Keratinocyte (primary cell): ENCODE results near the gene ADCY10. TPM values are rescaled to one million over a fixed set of nuclear protein-coding genes. Genes with fewer than 3 reads are reported as not detected.
A peak's percentile ranks its signal among the peaks of the same experiment; 100 is the strongest.
"Not testable (repeated sequence)": the region's sequence is repeated elsewhere in the genome, so short reads cannot be mapped to it uniquely, and the experiment has no call there.

Experiments
- DNase-seq: peaks from one replicate; pipeline ENCODE4 v3.0.0-alpha.2; 2011; ENCODE audit warnings: low read depth, missing footprints, low spot score
- FAIRE-seq: peaks from 2 replicates; lab custom pipeline; 2011; peaks lifted over from hg19 to GRCh38; lab: Jason Lieb, UNC
- H2AFZ ChIP-seq: 2 replicates; pipeline ENCODE4 v1.6.0; 2012; ENCODE audit warnings: low read length, control low read depth, inconsistent platforms; ENCODE audit not compliant: control insufficient read depth
- H3K27ac ChIP-seq: 2 replicates; pipeline ENCODE4 v1.5.1; 2011; ENCODE audit warnings: low read length; ENCODE audit not compliant: control insufficient read depth, insufficient read depth
- H3K27me3 ChIP-seq: 3 replicates; pipeline ENCODE4 v1.6.0; 2011; ENCODE audit warnings: low read length; ENCODE audit not compliant: control insufficient read depth, insufficient read depth; ENCODE audit errors: extremely low read depth
- H3K36me3 ChIP-seq, 2 experiments: 2 replicates in 1 of 2; 3 replicates in 1 of 2; pipeline ENCODE4 v1.5.1; 2011; ENCODE audit warnings: low read length in 2 of 2, mild to moderate bottlenecking in 1 of 2; ENCODE audit not compliant: control insufficient read depth in 2 of 2, insufficient read depth in 2 of 2; ENCODE audit errors: extremely low read depth in 1 of 2
- H3K4me1 ChIP-seq: 3 replicates; pipeline ENCODE4 v1.5.1; 2011; ENCODE audit warnings: low read length; ENCODE audit not compliant: control insufficient read depth, insufficient read depth; ENCODE audit errors: extremely low read depth
- H3K4me2 ChIP-seq: 3 replicates; pipeline ENCODE4 v1.6.0; 2011; ENCODE audit warnings: low read depth, low read length; ENCODE audit not compliant: control insufficient read depth, insufficient read depth; ENCODE audit errors: extremely low read depth
- H3K4me3 ChIP-seq, 3 experiments: fragments of 200-600 bp in 1 of 3; sonication (generic) in 1 of 3; 2 replicates in 2 of 3; 3 replicates in 1 of 3; pipeline ENCODE4 v1.5.1; 2011 to 2016; ENCODE audit warnings: low read length in 3 of 3, mild to moderate bottlenecking in 3 of 3, control low read depth in 2 of 3, inconsistent platforms in 1 of 3, low read depth in 1 of 3, mixed read lengths in 1 of 3, mixed run types in 1 of 3, moderate library complexity in 1 of 3; ENCODE audit not compliant: control insufficient read depth in 2 of 3, insufficient read depth in 2 of 3; ENCODE audit errors: extremely low read depth in 1 of 3
- H3K79me2 ChIP-seq: 2 replicates; pipeline ENCODE4 v1.6.0; 2012; ENCODE audit warnings: low read length; ENCODE audit not compliant: control insufficient read depth, insufficient read depth
- H3K9ac ChIP-seq: 3 replicates; pipeline ENCODE4 v1.6.0; 2011; ENCODE audit warnings: low read length; ENCODE audit not compliant: control insufficient read depth, insufficient read depth; ENCODE audit errors: extremely low read depth
- H3K9me1 ChIP-seq: 3 replicates; pipeline ENCODE4 v1.6.0; 2011; ENCODE audit warnings: low read length; ENCODE audit not compliant: control insufficient read depth, insufficient read depth; ENCODE audit errors: extremely low read depth
- H3K9me3 ChIP-seq: 2 replicates; pipeline ENCODE4 v1.5.1; 2012; ENCODE audit warnings: low read depth, low read length; ENCODE audit not compliant: control insufficient read depth
- H4K20me1 ChIP-seq: 3 replicates; pipeline ENCODE4 v1.6.0; 2011; ENCODE audit warnings: low read length; ENCODE audit not compliant: control insufficient read depth, insufficient read depth; ENCODE audit errors: extremely low read depth
- EZH2 ChIP-seq: IDR thresholded peaks from one replicate; pipeline ENCODE4 v1.6.1; 2012; ENCODE audit warnings: inconsistent platforms, mild to moderate bottlenecking, low read length, moderate library complexity
- dilution Hi-C: fragments of 300-500 bp; cut with MboI; formaldehyde crosslinking; loops from one replicate; pipeline ENCODE4 v1.7.0; 2020; ENCODE audit warnings: low sequenced_read_pairs; ENCODE audit not compliant: extremely low pct_ligation_motif_present
- polyA plus RNA-seq, 5 experiments: library from polyadenylated mRNA; depleted of rRNA in 3 of 5; stranded (reverse) in 3 of 5; stranded (forward) in 1 of 5; unstranded in 1 of 5; fragments of >200 nt; gene quantifications; 1 replicate in 1 of 5; 2 replicates in 3 of 5; 3 replicates in 1 of 5; pipeline versions ENCODE4 v1.2.1 to v1.2.3, GENCODE V29; 2011 to 2012; ENCODE audit warnings: missing spikeins in 2 of 5, low read depth in 1 of 5, low replicate concordance in 1 of 5
- TF ChIP-seq, protein P1 (sequence below), 3 experiments: IDR thresholded peaks in 1 of 3; conservative IDR thresholded peaks in 1 of 3; optimal IDR thresholded peaks in 1 of 3; 2 replicates in 2 of 3; 3 replicates in 1 of 3; pipeline versions ENCODE3 to v1.5.1; 2011; ENCODE audit warnings: low read length in 3 of 3, mild to moderate bottlenecking in 3 of 3, moderate library complexity in 2 of 3, control low read depth in 1 of 3, inconsistent platforms in 1 of 3; ENCODE audit not compliant: insufficient read depth in 2 of 3; ENCODE audit errors: extremely low read depth in 1 of 3

Gene ADCY10
- polyA plus RNA-seq, 1 donor (not counting 4 experiments of a cell fraction or from before 2014, with no cell fraction given) = 0.04 TPM

DNA sequence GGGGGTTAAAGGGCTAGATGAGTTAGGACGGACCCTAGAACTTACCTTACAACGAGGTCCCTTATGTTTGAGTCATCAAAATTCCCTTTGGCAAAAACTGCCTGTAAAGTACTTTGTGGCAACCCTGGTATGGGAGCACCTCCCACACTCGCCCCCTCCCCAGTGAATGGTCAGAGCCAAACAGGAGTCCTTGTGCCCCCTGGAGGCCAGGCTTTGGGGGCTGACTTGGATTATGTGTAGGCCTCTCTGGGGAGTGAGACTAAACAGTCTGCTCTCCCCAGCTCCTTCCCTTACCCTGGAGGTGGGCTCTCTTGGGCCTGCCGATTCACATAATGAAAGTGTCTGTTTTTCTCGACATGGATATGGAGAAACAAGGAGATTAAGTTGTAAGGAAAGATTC is 81.2 kb downstream of the ADCY10 start:
- Histone ChIP-seq H3K4me1 (no peaks in the 10 kb centered on the region), H3K79me2 (no peaks in the 10 kb centered on the region), H3K27ac (no peak overlapping the region), H3K4me2 (no peak overlapping the region), H4K20me1 (no peaks in the 10 kb centered on the region), H3K9me1 (no peaks in the 10 kb centered on the region), H3K4me3 (no peak overlapping the region), H3K27me3 (no peaks in the 10 kb centered on the region), H3K9me3 (no peaks in the 10 kb centered on the region), H3K36me3 (no peaks in the 10 kb centered on the region), H3K9ac (no peak overlapping the region), H2AFZ (no peak overlapping the region)
- DNase-seq (no peak), FAIRE-seq (no peak)
- dilution Hi-C loops = no loop called here
- TF ChIP-seq EZH2 = no peak
- TF ChIP-seq, protein P1, sequence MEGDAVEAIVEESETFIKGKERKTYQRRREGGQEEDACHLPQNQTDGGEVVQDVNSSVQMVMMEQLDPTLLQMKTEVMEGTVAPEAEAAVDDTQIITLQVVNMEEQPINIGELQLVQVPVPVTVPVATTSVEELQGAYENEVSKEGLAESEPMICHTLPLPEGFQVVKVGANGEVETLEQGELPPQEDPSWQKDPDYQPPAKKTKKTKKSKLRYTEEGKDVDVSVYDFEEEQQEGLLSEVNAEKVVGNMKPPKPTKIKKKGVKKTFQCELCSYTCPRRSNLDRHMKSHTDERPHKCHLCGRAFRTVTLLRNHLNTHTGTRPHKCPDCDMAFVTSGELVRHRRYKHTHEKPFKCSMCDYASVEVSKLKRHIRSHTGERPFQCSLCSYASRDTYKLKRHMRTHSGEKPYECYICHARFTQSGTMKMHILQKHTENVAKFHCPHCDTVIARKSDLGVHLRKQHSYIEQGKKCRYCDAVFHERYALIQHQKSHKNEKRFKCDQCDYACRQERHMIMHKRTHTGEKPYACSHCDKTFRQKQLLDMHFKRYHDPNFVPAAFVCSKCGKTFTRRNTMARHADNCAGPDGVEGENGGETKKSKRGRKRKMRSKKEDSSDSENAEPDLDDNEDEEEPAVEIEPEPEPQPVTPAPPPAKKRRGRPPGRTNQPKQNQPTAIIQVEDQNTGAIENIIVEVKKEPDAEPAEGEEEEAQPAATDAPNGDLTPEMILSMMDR (optimal IDR thresholded peaks at IDR 0.05 in 1 of 3, IDR thresholded peaks at IDR 0.05 in 1 of 3, conservative IDR thresholded peaks at IDR 0.05 in 1 of 3; ENCODE audit: extremely low read depth in 1 of 3, insufficient read depth in 2 of 3, low read length in 3 of 3) = no peak

DNA sequence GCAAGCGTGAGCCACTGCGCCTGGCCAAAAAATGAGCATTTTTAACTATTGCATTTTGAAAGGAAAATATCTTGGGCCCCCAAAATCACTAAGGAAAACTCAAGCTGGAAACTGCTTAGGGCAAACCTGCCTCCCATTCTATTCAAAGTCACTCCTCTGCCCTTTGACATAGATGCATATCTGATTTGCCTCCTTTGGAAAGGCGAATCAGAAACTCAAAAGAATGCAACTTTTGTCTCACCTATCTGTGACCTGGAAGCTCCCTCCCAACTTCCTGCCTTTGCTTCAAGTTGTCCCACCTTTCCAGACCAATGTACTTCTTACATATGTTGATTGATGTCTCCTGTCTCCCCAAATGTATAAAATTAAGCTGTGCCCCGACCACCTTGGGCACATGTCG is 83.3 kb downstream of the ADCY10 start:
- H3K9me3 ChIP-seq, H3K27me3 ChIP-seq, H3K4me3 ChIP-seq, H3K9me1 ChIP-seq, H3K27ac ChIP-seq, H3K36me3 ChIP-seq, DNase-seq, H3K4me1 ChIP-seq, H3K4me2 ChIP-seq, dilution Hi-C loops, H4K20me1 ChIP-seq, H3K79me2 ChIP-seq, FAIRE-seq, H3K9ac ChIP-seq, H2AFZ ChIP-seq: not testable (repeated sequence)

DNA sequence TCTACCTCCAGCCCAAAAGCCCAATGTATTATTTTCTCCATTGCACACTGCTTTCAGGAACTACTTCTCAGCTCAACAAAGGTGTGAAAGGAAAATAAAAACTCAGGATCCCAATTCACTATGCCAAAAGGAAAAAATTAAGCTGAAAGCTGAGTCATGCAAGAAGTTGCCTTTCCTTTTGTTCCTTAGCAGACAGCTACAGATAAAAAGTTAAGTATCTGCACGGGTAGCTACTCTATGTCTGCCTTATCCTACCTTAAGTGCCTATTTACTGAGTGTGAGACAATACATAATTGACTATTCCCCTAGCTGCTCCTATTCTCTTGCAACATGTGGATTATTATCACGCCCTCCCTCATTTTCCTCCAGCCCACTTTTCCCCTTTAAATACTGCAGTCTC is 84.1 kb downstream of the ADCY10 start:
- H3K4me3 ChIP-seq = no peak overlapping the region
- no peaks in the 10 kb centered on the region for H3K9me1 ChIP-seq
- dilution Hi-C loops = no loop called here
- H3K36me3 ChIP-seq = no peaks in the 10 kb centered on the region
- TF ChIP-seq, protein P1 (optimal IDR thresholded peaks at IDR 0.05 in 1 of 3, IDR thresholded peaks at IDR 0.05 in 1 of 3, conservative IDR thresholded peaks at IDR 0.05 in 1 of 3; ENCODE audit: extremely low read depth in 1 of 3, insufficient read depth in 2 of 3, low read length in 3 of 3) = no peak
- no peak for TF ChIP-seq EZH2
- DNase-seq (no peak), FAIRE-seq (no peak)
- H3K4me1 ChIP-seq = no peaks in the 10 kb centered on the region
- H3K79me2 ChIP-seq = no peaks in the 10 kb centered on the region
- no peaks in the 10 kb centered on the region for H3K9me3 ChIP-seq
- no peaks in the 10 kb centered on the region for H4K20me1 ChIP-seq
- no peak overlapping the region for H3K4me2 ChIP-seq
- H3K27me3 ChIP-seq = no peaks in the 10 kb centered on the region
- peak overlapping the region; percentile 38 for H2AFZ ChIP-seq
- H3K27ac ChIP-seq = no peak overlapping the region
- no peak overlapping the region for H3K9ac ChIP-seq
